DMS79 treated with DMSO at 0.1 percent for 48 hours (cell line): Measurements from ENCODE around the gene CIAO2A.
A peak's percentile ranks its signal among the peaks of the same experiment; 100 is the strongest.
"Not testable (repeated sequence)": the region's sequence is repeated elsewhere in the genome, so short reads cannot be mapped to it uniquely, and the experiment has no call there.

Source experiments
- DNase-seq: peaks from one replicate; lab custom pipeline; 2025; lab: John Stamatoyannopoulos, UW

Gene CIAO2A

DNA sequence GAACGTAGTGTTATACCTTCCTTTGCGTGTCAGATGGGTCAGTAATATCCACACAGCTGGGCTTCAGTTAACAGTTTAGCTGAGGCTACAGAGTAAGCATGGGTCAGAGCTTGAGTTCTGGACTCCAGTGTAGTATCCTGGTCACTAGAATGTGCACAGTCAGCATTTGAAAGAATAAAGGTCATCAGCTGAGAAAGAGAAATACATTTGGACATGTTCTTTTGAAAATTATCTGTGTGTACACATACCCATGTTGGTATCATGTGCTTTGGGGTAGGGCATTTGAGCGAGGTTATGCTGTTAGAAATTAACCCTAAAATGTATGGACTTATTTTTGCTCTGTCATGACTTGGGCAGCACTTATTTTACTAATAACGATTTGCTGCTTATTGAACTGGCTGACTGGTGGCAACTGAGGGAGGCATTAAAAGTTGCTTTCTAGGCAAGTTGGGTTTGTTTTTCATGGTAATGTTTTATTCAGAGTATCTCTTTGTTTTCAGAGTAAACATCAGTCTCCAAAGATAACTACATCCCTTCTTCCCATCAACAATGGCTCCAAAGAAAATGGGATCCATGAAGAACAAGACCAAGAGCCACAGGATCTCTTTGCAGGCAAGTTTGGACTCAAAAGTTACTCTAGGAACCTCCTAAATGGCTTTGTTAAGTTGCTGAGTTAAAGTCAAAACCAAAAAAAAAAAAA is 18.6 kb upstream of the CIAO2A start:
- DNase-seq = no peak

GRCh38 chr15:64111679-64112050 is 18.0 kb upstream of the CIAO2A start:
- no peak for DNase-seq

GRCh38 chr15:64110950-64111678 is 17.5 kb upstream of the CIAO2A start:
- DNase-seq = no peak

GRCh38 chr15:64110108-64110701 is 16.6 kb upstream of the CIAO2A start:
- not testable (repeated sequence) for DNase-seq

DNA sequence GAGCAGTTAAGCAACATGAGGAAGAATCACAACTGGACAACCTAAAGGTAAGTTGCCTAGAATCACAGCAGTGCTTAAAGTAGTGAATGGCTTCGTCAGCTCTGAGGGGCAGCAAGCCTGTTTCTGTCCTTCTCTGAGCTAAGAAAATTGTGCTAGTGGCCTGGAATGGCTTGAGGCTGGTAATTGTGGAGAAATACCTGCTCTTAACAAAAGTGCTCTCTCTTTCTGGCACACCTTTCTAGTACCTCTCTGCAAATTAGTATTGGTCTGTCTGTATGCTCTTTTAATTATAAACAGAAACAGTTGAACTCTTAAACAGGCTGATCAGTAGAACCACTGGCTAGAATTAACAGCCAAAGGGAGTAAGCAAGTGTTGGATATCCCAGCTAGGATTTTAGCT is 13.7 kb upstream of the CIAO2A start:
- no peak for DNase-seq

DNA sequence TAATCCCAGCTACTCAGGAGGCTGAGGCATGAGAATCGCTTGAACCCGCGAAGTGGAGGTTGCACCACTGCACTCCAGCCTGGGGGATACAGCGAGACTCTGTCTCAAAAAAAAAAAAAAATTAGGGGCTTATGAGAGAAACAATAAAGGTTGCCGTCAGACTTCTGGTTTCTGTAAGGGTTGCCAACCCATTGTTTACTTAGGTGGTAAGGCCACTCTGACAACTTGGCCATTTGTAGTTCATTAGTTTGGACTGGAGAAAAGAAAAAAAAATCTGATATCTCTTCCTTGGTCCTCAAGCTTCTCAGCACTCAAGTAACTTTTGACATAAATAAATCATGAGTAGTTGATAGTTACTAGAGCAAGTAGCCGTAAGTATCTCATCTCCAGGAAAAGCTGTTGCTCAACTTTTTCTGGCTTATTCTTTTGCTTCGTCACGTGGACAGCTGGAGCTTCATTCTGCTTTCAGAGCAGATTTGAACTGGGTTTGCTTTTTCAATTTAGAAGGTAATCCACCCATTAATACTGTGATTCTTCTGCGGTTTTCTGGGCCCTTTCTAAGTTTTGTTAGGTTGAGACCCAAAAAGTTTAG is 11.6 kb upstream of the CIAO2A start:
- no peak for DNase-seq

DNA sequence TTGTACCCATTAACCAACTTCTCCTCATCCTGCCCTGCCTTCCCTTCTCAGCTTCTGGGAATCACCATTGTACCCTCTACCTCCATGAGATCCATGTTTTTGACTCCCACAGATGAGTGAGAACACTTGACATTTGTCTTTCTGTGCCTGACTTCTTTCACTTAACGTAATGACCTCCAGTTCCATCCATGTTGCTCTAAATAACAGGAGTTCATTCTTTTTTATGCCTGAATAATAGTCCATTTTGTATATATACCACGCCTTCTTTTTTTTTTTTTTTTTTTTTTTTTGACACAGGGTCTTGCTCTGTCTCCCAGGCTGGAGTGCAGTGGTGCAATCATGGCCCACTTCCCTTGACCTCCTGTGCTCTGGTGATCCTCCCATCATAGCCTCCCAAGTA is 8.9 kb upstream of the CIAO2A start:
- DNase-seq = no peak

DNA sequence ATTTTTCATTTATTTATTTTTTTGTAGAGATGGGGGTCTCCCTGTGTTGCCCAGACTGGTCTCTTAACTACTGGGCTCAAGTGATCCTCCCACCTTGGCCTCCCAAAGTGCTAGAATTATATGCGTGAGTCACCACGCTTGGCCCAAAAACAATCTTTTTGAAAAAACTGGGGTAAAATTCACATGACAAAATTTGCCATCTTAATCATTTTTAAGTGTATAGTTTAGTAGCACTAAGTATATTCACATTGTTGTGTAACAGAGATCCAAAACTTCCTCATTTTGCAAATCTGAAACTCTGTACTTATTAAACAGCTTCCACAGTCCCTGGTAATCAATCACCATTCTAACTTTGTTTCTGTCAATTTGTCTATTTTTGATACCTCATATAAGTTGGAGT is 7.3 kb upstream of the CIAO2A start:
- no peak for DNase-seq

- no peak for DNase-seq
These were observed 5.7 kb upstream of the CIAO2A start for GRCh38 chr15:64099379-64099778.

DNA sequence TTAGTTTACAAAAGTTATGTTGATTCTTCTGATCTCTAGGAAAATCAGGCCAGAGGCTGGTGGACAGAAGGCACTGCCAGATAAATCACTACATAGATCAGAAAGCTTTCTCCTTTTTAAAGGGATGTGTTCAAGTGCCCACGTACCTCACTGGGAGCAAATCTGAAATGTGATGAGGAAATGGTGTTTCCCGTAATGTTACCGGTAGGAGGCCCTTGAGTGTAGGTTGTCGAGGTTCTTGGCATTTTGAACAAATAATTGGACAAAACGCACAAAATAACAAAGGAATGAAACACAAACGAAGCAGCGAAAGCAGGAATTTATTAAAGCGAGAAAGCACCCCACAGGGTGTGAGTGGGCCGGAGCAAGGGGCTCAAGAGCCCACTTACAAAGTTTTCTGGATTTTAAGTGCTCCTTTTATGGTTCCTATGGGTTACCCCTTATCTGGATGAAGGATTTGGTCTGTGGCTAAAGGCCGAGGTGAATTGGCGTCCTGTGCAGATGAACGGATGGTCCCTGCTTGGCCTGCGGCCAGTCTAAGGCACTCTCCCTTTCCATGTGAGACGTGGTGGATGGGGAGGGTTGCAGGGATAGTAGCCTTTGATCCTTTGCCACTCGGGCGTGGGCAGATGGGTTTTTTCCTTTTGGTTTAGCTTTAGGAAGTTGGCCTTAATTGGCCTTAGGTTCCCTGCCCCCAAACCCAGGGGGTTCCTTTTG is 3.2 kb upstream of the CIAO2A start:
- no peak for DNase-seq

DNA sequence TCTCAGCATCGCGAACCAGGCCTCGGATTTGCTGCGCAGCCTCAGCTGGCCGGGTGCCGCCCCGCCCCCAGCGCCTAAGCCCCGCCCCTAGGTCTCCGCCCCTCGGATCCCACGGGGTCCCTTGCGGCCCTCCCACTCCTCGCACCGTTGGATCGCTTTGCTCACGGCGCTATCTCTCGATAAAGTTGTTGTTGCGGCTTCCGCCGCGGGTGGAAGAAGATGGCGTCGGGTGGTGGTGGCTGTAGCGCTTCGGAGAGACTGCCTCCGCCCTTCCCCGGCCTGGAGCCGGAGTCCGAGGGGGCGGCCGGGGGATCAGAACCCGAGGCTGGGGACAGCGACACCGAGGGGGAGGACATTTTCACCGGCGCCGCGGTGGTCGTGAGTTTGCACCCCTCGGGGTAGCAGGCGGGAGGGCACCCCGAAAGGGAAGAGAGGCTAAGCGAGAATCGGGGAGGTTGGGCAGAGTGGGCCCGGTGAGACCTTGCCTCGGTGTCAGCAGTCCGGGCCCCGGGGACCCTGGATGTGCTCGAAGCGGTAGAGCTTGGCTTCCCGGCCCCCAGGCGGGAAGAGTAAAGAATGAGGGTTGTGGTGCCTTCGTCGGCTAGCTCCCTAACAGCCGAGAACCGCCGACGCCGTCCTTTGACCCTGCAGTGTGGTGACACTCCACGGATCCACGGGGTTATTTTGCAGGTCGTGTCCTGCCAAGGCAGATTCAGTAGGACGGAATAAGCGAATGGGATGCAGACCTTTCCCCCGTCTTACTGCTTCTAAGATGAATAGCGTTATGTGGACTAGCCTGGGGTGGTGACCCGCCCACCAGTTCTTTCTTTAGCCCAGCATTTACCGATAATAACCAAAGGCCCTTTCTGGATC is 2.4 kb upstream of the CIAO2A start, which contains the start of gene SNX1:
Gene SNX1 (plus strand): TSS at position 188 of the 873 bp plus-strand sequence. CDS start 32 bp downstream, at position 220.
- DNase-seq = peak; percentile 31

DNA sequence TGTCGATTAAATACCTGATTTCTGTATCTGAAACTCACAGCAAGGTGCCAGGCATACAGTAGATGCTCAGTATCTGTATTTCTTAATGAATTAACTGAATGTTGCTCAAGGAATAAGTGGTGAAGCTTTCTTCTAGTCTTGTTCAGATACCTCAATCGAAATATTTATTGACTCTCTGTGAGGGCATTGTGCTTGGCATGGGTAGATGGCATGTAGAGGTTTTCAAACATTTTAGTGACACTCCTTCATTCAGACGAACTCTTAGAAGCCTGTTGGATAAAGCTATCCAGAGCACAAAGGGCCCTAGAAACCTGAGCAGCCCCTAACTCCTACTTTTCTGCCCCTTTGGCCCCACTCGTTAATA is 1.8 kb upstream of the CIAO2A start:
- DNase-seq = no peak

- DNase-seq = peak; percentile 18
These were observed 593 bp downstream of the CIAO2A start for GRCh38 chr15:64092864-64093626.

DNA sequence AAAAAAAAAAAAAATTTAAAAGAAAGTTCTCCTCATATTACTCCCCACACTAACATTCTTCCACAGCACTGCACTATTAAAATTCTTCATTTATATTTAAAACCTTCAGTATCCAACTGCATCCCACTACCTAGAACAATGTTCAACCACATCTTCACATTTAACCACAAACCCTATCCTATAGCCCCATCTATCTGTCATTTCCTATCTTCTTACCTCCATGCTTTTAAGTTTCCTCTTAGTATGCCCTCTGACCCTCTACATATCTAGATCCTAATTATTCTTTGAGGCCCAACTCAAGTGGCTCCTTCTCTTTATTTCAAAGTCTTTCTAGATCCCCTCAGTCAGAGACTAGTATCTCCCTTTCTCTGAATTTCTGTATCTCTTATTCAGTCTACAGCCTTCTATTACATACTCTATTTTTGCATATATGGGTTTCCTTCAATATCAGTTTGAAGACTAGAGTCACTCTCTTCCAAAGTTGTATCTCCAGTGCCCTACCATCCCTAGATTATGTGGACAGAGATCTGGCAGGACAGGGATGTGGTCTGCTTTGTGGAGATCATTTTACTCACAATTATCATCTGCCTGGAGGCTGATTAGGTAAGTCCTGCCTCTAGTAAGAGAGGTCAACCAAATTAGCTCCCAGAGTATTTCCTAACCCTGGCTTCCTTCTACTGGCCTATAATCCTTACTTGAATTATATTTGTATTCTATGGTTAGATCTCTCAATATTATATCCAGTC is 1.4 kb downstream of the CIAO2A start:
- DNase-seq = no peak

DNA sequence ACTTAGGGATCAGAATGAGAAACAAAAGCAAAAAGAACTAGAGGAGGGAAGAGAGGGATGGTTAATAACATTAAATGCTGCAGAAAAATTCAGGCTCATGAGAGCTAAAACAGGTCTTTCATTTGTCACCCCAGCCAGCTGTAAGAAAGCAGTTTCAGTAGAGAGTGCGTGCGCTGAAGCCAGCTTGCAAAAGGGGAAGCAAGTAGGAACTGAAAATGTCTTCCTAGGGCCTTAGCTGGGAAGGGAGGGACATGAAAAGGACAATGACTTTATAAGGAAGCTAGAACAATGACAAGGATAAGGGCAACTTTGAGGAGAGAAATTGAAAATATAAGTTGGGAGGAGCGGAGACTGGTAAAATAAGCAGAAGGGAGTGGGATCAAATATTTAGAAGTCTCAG is 3.1 kb downstream of the CIAO2A start:
- DNase-seq = no peak

GRCh38 chr15:64089543-64090280 is 3.9 kb downstream of the CIAO2A start:
- DNase-seq = no peak

GRCh38 chr15:64082757-64083156 is 10.9 kb downstream of the CIAO2A start:
- no peak for DNase-seq

GRCh38 chr15:64073496-64073895 is 20.1 kb downstream of the CIAO2A start:
- not testable (repeated sequence) for DNase-seq

DNA sequence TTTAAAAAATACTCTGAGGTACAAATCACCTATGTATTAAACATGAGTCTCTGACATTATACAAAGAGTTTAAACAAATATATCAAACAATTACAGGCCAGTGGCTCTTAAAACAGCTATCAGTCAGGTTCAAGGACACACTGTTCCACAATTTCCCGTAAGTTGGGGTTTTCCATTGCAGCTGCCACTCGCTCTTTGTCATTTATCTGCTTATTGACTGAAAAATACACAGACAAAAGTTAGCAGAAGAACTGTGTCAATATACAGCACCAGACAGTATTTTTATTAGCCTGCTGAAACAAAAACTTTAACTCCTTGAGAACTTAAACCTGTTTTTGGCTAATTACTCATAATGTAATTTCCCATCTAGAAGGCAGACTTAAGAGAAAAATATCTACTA is 20.8 kb downstream of the CIAO2A start:
- DNase-seq = no peak
